Measurements from ENCODE around the gene REPS2.

- TF ChIP-seq, protein P1, sequence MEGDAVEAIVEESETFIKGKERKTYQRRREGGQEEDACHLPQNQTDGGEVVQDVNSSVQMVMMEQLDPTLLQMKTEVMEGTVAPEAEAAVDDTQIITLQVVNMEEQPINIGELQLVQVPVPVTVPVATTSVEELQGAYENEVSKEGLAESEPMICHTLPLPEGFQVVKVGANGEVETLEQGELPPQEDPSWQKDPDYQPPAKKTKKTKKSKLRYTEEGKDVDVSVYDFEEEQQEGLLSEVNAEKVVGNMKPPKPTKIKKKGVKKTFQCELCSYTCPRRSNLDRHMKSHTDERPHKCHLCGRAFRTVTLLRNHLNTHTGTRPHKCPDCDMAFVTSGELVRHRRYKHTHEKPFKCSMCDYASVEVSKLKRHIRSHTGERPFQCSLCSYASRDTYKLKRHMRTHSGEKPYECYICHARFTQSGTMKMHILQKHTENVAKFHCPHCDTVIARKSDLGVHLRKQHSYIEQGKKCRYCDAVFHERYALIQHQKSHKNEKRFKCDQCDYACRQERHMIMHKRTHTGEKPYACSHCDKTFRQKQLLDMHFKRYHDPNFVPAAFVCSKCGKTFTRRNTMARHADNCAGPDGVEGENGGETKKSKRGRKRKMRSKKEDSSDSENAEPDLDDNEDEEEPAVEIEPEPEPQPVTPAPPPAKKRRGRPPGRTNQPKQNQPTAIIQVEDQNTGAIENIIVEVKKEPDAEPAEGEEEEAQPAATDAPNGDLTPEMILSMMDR (IDR thresholded peaks at IDR 0.05): no peak
- TF ChIP-seq EZH2 (IDR thresholded peaks at IDR 0.05): no peak
Measured at GRCh38 chrX:16986169-16986568, 39.7 kb downstream of the REPS2 start.
